Dermis blood vessel endothelial cell (primary cell): Measurements from ENCODE around the gene ATP8B3. TPM values are rescaled to one million over a fixed set of nuclear protein-coding genes. Genes with fewer than 3 reads are reported as not detected.
A peak's percentile ranks its signal among the peaks of the same experiment; 100 is the strongest.

Experiments used
- DNase-seq: peaks from one replicate; pipeline ENCODE4 v3.0.0; 2010
- total RNA-seq: library from RNA; depleted of rRNA; stranded (reverse); fragments of >200 nt; gene quantifications from 2 replicates; pipeline ENCODE4 v1.2.3, GENCODE V29; 2014

The ATP8B3 gene
- 0.85 and 1.2 TPM in 2 replicates for total RNA-seq

GRCh38 chr19:1811942-1812425 lies at the start of gene ATP8B3:
TSS of gene ATP8B3 (minus strand) at chr19:1812276. CDS start at chr19:1811736, 540 bp downstream.
- no peak for DNase-seq

DNA sequence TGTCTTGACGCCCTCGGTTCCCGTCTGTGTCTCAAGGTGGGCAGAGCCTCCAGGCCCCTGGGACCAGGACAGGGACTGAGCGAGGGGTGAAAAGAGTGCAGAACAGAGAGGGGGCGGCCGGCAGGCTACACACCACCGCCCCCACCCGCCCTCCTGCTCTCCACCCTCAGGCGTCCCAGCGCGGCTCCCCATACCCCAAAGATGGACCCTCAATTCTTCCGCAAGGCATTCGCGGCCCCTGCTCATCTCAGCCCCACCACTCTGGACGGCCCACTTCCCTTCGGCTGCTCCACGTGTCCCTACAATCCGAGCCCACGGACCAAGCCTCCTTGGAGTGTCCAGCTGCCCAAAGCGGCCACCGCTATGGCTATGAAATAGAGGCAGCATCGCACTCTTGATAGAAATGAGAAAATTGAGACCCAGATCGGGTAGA lies 49.5 kb upstream of the ATP8B3 start:
- peak; percentile 50 for DNase-seq

DNA sequence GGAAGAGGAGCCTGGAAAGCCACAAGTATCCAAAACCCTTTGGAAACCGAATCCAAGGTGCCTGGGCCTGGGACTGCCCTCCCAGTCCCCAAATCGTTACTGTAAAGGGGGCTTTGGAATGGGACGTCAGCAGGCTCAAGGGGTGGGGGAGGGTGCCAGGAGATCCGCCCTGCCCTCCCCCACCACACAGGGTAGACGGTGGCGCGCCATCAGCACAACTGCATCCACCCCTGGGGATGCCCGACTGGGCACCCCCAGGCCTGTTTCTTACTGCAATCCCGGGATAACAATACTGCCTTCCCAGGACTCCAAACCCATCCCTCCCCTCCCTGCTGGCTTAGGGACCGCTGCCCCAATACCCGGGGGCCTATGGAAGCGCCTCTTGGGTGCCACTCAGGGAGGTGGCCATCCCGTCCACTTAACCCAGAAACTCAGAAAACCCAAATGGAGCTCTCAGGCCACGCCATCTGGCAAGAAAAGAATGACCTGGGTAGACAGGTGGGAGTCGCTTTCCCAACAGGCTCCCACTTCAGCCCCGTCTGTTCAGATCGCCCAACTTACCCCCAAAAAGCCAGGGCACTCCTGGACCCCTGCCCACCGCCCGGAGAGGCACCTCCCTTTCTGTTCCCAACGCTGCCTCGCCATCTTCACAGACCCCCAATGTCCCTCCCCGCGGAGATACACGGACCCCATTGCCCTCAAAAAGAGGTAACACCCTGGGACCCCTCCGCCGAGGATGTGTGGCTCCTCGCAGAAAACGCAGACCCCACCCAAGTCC lies 48.9 kb upstream of the ATP8B3 start:
- DNase-seq: no peak

DNA sequence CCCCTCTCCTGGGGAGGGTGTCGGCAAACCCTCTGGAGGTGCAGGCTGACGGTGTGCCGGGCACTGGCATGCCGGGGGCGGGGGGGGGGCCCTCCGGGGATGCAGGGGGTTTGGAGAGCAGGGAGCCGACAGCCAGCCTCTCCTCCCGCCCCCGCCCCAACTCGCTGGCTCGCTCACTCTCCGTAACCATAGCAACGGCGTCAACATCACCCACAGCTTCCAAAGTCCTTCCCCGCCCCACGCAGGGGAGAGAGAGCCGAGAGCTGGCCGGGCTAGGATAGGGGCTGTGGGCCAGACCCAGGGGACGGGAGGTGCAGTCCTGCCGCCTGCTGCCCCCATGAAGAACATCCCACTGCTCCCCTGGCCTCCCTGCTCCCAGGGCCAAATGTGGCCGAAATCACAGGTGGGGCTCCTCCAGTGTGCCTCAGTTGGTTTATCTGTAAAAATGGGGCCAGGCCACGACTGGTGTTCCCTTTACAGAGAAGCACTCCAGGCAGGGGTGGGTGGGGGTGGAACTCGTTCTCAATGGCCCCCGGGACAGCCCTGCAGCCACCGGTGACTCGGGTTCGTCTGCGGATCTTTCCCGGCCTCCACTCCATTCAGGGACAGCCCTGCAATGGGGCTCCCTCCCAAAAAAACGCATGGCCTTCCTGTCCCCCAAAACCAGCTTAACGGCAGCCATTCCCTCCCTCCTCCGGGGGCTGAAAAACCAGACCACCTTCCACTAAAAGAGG lies 48.1 kb upstream of the ATP8B3 start:
- peak; percentile 70 for DNase-seq

DNA sequence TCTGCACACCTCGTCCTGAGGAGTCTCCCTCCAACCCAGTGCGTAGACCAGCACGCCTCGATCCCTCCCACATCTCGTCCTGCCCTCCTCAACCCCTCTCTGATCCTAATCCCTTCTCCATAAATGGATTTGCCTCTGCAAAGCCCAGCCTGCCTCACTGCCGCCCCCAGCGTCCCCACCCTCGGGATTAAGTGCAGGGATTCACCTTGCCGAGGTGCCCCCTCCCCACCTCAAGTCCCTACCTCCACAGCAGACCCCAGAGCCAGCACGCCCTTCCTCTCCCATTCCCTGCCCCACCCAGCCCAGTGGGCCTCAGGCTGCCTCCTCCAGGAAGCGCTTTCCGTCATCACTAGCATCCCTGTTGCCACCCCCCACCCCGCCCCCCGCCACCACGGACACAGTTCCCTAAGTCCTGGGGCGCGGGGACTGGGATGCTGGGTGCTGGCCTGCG lies 47.3 kb upstream of the ATP8B3 start:
- DNase-seq: no peak

GRCh38 chr19:1858412-1859081 lies 46.5 kb upstream of the ATP8B3 start:
- no peak for DNase-seq

GRCh38 chr19:1857648-1858326 lies 45.7 kb upstream of the ATP8B3 start:
- DNase-seq: no peak

DNA sequence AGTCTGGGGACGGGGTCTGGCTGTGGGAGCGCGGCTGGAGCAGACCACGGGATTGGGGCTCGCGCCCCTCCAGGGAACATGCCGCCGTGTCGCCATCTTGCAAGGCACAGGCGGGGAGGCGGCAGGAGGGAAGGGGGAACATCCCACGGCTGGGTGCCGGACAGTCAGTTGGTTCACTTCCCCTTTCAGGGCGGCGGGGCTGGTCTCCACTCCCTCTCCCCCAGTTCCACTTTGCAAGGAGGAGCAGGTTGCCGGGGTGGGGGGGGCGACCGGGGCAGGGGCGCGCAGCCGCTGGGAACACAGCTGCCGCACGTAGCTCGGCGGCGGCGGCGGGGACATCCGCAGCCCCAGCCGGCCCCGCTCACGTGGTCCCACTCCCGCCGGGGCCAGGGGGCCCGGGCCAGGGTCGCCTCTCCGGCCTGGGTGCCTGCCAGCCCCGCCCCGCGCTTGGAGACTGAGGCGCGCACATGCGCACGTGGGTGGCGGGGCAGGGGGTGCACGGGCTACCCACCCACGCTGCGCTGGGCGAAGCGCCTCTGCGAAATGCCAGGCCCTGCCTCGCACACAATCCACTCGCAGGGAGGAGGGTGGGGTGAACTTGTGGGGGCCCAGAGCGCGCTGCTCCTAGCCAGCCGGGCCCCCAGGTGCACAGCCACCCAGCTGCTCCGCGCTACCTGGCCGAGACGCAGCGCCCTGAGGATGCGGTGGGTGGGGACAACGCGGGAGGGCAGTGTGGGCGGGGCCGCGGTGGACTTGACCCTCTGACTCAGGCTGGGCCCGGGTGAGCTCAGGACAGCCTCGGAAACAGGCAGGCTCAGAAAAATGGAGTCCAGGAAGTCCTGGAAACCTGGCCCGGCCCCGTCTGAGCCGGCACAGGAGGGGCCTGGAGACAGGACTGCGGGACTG lies 44.9 kb upstream of the ATP8B3 start:
- DNase-seq: peak; percentile 87

GRCh38 chr19:1856345-1856697 lies 44.2 kb upstream of the ATP8B3 start:
- no peak for DNase-seq

DNA sequence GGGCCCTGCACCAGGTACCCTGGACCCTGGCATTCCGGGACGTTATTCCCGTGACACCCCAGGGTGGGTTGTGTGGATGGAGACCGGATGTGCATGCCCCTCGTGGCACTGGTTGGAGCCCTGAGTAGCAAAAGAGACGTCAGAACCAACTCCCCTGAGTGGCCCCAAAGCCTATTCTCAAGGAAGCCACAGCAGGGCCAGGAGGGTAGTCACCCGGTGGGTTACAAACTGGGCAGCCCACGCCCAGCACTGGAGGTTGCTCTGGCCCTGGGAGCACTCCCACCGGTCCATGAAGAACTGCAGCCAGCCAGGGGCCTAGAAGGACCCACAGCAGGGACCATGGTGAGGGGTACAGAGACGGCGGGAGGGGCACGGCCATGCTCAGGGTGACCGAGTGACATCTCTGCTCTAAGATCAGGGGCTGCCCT lies 43.8 kb upstream of the ATP8B3 start:
- no peak for DNase-seq

DNA sequence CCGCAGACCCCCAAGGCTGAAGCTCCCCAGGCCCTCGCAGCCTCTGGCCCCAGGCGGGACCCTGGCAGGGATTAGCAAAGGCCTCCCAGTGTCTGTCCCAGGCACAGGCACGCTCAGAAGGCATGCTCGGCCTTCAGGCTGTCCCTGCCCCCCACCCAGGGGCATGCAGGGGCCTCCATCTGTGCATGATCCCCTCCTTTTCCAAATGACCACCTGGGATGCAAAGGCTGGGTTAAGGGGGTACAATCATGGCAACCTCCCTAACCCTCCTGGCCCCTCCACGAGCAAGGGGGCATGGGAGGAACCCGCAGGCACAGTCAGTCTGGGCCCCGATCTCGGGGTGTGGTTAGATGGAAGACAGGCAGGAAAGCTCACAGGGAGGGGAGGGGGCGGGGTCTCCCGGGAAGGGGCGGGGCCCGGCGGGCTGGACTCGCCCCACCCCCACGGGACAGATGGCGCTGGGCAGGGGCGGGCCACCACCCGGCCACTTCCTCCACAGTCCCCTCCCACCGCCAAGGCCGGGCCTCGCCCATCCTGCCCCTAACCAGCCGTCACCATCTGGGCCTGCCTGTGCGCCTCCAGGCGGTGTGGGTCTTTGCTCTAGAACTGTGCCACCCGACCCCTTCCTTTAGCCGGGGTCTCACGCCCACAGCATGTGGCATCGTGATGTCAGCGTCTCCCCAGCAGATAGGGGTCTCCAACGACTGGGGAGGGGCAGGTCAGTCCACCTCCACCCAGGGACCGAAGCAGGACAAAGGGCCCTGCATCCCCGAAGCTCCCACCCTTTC lies 43.2 kb upstream of the ATP8B3 start:
- peak; percentile 87 for DNase-seq

- DNase-seq: no peak
Observed at GRCh38 chr19:1854542-1855039, 42.5 kb upstream of the ATP8B3 start.

DNA sequence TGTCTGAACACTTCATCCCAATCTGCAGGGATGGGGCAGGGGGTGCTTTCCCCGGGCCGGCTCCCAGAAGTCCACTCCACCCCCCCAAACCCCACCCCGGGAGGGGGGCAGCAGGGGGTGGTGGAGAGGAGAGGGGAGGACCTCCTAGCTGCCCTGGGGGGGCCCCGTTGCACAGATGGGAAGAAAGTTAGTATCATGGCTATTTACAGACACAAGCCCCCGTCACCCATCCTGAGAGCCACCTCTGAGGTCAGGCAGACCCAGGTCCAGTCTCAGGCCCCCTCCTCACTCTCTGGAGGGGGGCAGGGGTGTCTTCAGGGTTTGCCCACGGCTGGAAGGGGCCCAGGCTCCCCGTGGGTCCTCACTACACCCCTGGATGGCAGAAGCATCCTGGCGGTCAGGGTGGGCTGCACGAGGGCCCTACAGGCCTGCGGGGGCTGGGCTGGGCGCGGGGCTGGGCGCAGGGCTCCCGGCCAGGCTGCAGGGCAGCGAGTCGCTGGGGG lies 42.0 kb upstream of the ATP8B3 start:
- DNase-seq: no peak

- peak; percentile 89 for DNase-seq
Observed at GRCh38 chr19:1853295-1854038, 41.4 kb upstream of the ATP8B3 start.

GRCh38 chr19:1852581-1853128 lies 40.6 kb upstream of the ATP8B3 start:
- DNase-seq: no peak

DNA sequence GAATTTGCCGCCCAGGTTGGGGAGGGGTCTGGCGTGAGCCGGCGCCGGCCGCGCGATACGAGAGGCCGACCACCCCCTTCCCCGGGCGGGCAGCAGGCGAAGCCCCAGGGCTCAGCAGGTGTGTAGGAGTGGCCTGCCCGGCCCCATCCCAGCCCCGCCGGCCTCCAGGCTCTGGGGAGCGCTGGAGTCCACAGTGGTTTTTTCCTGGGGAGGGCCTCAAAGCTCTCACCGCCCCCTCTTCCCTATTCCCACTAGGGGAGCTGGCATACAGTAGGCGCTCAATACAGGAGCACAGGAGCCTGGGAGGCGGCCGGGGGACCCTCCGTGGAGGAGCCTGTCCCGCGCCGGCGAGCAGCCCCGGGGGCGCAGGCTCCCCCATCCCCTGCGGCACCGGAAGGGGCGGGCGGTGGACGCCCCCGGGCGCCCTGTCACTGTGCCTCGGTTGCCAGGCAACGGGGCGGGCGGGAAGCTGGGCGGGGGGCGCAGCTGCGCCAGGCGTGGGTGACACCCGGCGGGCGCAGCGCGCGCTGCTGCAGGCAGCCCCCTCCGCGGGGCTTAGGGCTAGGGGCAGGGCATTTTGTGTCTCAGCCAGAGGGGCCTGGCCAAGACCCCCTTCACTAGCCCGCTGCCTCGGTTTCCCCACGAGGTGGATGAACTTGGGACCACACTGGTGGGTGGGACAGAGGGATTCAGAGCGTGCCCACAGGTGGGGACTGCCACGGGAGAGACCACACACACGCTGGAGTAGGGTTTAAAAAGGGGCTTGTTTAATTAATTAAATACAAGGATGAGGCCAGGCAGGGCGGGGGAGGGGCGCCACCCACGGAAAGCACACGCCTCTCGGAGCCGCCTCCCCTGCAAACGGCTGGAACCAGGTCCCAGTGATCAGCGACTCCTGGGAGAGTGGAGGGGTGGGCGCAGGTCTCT lies 39.8 kb upstream of the ATP8B3 start:
- no peak for DNase-seq

DNA sequence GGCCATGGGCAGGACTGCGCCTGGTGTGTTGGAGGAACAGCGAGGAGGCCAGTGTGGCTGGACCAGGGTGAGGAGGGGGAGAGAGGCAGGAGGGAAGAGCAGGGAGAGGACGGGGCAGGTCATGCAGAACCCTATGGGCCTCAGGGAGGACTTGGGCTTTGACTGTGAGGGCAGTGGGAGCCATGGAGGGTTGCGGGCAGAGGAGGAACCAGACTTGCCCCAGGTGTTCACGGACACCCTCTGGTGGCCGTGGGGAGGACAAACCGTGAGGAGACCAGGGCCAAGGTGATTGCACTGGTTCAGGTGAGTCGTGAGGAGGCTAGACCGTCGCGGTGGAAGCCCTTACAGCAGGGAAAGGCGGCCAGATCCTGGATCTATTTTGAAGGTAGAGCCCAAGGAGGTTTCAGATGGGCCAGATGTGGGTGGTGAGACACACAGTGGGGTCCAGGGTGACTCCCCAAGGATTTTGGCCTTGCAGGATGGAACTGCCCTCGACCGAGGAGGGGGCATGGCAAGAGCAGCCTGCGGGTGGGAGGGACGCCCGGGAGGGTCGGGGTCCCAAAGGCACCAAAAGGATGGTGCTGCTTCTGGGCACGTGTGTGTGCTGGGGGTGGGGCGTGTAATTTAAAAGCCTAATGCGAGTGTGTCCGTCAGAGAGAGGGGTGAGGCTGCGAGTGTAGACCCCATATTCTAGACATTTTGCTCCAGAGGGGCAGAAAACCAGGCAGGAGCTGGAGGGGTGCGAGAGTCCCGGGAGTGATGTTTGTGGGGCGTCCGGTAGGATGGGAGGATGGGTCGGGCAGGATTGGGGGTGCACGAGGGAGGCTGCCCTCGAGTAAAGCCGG lies 39.0 kb upstream of the ATP8B3 start:
- no peak for DNase-seq
